ENCODE results near the gene TTYH2. TPM values are rescaled to one million over a fixed set of nuclear protein-coding genes. Genes with fewer than 3 reads are reported as not detected.

Gene TTYH2
- total RNA-seq, 1 experiment from 2014 or later: 4.5 TPM

DNA sequence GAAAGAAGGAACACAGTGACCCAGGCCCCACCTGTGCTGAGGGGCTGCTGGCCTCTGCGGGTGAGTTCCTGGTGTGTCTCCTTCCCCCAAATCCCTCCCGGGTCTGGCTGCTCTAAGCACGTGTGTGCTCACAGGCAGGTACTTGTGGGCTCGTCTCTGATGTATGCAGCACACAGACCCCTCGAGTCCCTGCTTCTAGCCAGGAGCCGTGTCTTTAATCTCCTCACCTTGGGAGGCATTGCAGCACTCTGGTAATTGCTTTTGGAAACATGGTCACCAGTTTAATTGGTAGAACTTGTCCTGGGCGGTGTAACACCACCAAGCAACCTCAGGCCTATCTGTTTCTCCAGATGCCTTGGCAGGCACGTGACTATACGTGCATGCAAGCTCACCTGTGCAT lies 18.7 kb upstream of the TTYH2 start (continued):
- TF ChIP-seq, protein P1, sequence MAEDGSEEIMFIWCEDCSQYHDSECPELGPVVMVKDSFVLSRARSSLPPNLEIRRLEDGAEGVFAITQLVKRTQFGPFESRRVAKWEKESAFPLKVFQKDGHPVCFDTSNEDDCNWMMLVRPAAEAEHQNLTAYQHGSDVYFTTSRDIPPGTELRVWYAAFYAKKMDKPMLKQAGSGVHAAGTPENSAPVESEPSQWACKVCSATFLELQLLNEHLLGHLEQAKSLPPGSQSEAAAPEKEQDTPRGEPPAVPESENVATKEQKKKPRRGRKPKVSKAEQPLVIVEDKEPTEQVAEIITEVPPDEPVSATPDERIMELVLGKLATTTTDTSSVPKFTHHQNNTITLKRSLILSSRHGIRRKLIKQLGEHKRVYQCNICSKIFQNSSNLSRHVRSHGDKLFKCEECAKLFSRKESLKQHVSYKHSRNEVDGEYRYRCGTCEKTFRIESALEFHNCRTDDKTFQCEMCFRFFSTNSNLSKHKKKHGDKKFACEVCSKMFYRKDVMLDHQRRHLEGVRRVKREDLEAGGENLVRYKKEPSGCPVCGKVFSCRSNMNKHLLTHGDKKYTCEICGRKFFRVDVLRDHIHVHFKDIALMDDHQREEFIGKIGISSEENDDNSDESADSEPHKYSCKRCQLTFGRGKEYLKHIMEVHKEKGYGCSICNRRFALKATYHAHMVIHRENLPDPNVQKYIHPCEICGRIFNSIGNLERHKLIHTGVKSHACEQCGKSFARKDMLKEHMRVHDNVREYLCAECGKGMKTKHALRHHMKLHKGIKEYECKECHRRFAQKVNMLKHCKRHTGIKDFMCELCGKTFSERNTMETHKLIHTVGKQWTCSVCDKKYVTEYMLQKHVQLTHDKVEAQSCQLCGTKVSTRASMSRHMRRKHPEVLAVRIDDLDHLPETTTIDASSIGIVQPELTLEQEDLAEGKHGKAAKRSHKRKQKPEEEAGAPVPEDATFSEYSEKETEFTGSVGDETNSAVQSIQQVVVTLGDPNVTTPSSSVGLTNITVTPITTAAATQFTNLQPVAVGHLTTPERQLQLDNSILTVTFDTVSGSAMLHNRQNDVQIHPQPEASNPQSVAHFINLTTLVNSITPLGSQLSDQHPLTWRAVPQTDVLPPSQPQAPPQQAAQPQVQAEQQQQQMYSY (CRISPR knock-in tag; IDR thresholded peaks at IDR 0.05): no peak
- TF ChIP-seq NR2C2 (CRISPR knock-in tag; IDR thresholded peaks at IDR 0.05): no peak
- no peak for TF ChIP-seq TEAD4 (CRISPR knock-in tag; IDR thresholded peaks at IDR 0.05)
- TF ChIP-seq, protein P2, sequence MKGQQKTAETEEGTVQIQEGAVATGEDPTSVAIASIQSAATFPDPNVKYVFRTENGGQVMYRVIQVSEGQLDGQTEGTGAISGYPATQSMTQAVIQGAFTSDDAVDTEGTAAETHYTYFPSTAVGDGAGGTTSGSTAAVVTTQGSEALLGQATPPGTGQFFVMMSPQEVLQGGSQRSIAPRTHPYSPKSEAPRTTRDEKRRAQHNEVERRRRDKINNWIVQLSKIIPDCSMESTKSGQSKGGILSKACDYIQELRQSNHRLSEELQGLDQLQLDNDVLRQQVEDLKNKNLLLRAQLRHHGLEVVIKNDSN (CRISPR knock-in tag; IDR thresholded peaks at IDR 0.05): no peak
- TF ChIP-seq NFATC4 (CRISPR knock-in tag; IDR thresholded peaks at IDR 0.05): no peak
- no peak for TF ChIP-seq HMGA2 (CRISPR knock-in tag; IDR thresholded peaks at IDR 0.05)
- TF ChIP-seq SP1 (CRISPR knock-in tag; conservative IDR thresholded peaks at IDR 0.05): no peak
- TF ChIP-seq, protein P3, sequence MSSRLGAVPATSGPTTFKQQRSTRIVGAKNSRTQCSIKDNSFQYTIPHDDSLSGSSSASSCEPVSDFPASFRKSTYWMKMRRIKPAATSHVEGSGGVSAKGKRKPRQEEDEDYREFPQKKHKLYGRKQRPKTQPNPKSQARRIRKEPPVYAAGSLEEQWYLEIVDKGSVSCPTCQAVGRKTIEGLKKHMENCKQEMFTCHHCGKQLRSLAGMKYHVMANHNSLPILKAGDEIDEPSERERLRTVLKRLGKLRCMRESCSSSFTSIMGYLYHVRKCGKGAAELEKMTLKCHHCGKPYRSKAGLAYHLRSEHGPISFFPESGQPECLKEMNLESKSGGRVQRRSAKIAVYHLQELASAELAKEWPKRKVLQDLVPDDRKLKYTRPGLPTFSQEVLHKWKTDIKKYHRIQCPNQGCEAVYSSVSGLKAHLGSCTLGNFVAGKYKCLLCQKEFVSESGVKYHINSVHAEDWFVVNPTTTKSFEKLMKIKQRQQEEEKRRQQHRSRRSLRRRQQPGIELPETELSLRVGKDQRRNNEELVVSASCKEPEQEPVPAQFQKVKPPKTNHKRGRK (CRISPR knock-in tag; IDR thresholded peaks at IDR 0.05; ENCODE audit: borderline replicate concordance): no peak
- TF ChIP-seq ZNF263 (CRISPR knock-in tag; IDR thresholded peaks at IDR 0.05; ENCODE audit: low read depth): no peak
- TF ChIP-seq, protein P4, sequence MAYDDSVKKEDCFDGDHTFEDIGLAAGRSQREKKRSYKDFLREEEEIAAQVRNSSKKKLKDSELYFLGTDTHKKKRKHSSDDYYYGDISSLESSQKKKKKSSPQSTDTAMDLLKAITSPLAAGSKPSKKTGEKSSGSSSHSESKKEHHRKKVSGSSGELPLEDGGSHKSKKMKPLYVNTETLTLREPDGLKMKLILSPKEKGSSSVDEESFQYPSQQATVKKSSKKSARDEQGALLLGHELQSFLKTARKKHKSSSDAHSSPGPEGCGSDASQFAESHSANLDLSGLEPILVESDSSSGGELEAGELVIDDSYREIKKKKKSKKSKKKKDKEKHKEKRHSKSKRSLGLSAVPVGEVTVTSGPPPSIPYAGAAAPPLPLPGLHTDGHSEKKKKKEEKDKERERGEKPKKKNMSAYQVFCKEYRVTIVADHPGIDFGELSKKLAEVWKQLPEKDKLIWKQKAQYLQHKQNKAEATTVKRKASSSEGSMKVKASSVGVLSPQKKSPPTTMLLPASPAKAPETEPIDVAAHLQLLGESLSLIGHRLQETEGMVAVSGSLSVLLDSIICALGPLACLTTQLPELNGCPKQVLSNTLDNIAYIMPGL (CRISPR knock-in tag; IDR thresholded peaks at IDR 0.05): no peak
- TF ChIP-seq ATF1 (CRISPR knock-in tag; IDR thresholded peaks at IDR 0.05): no peak

DNA sequence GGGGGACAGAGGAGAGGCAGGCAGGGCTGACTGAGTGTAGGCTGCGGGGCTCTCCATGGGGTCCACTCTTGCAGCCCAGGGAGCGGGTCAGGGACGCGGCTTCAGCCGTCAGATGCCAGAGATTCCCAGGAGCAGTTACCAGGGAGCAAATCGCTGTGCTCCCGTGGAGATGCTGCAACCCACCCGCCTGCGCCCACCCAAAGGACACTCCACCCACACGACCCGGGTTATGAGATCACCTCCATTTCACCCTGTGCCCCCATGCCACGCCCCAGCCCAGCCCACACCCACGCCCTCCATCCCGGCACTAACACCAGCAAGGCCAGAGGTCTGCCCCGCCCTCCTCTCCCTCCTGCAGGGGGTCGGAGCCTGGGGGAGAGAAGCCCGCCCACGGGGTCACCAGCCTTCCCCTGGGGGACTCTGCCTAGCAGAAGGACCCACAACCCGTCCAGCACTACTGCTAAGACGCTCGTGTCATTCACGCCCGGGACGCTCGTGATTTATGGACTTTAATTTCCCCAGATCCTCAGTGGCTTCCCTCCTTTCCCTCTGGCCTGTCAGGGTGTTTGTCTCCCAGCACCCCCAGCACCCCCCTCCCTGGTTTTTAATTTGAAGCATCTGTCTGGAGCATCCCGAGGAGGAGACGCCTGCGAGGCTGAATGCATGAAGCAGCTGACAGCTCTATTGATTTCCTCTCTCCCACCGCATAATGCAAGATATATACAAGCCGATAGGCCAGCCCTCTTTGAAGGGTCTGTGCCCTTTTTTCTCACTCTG lies 16.6 kb upstream of the TTYH2 start:
- Mint-ChIP-seq H3K4me1 (peaks cover 6% of the 10 kb centered on the region), H3K4me3 (no peak overlapping the region), H3K27ac (no peak overlapping the region), H3K9me3 (no peaks in the 10 kb centered on the region), H3K36me3 (no peaks in the 10 kb centered on the region), H3K27me3 (ENCODE audit: low read depth) (peaks cover 24% of the 10 kb centered on the region)
- ChIA-PET POLR2A (no interaction called here), CTCF (no interaction called here)
- ATAC-seq (no peak), DNase-seq (ENCODE audit: low spot score) (no peak)
- TF ChIP-seq SP1 (CRISPR knock-in tag; conservative IDR thresholded peaks at IDR 0.05) (no peak), SOX15 (CRISPR knock-in tag; IDR thresholded peaks at IDR 0.05) (no peak), CREM (CRISPR knock-in tag; IDR thresholded peaks at IDR 0.05) (no peak), NFE2L1 (CRISPR knock-in tag; IDR thresholded peaks at IDR 0.05) (no peak), ZNF232 (CRISPR knock-in tag; IDR thresholded peaks at IDR 0.05) (no peak), TEAD1 (CRISPR knock-in tag; IDR thresholded peaks at IDR 0.05) (no peak), ZNF138 (CRISPR knock-in tag; conservative IDR thresholded peaks at IDR 0.05) (no peak), OVOL2 (CRISPR knock-in tag; IDR thresholded peaks at IDR 0.05; ENCODE audit: borderline replicate concordance) (no peak), NR2C2 (CRISPR knock-in tag; IDR thresholded peaks at IDR 0.05) (no peak), ZNF396 (CRISPR knock-in tag; IDR thresholded peaks at IDR 0.05; ENCODE audit: borderline replicate concordance) (no peak), SMAD4 (CRISPR knock-in tag; IDR thresholded peaks at IDR 0.05) (no peak)
- TF ChIP-seq, protein P5, sequence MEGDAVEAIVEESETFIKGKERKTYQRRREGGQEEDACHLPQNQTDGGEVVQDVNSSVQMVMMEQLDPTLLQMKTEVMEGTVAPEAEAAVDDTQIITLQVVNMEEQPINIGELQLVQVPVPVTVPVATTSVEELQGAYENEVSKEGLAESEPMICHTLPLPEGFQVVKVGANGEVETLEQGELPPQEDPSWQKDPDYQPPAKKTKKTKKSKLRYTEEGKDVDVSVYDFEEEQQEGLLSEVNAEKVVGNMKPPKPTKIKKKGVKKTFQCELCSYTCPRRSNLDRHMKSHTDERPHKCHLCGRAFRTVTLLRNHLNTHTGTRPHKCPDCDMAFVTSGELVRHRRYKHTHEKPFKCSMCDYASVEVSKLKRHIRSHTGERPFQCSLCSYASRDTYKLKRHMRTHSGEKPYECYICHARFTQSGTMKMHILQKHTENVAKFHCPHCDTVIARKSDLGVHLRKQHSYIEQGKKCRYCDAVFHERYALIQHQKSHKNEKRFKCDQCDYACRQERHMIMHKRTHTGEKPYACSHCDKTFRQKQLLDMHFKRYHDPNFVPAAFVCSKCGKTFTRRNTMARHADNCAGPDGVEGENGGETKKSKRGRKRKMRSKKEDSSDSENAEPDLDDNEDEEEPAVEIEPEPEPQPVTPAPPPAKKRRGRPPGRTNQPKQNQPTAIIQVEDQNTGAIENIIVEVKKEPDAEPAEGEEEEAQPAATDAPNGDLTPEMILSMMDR (IDR thresholded peaks at IDR 0.05): no peak
- TF ChIP-seq, protein P6, sequence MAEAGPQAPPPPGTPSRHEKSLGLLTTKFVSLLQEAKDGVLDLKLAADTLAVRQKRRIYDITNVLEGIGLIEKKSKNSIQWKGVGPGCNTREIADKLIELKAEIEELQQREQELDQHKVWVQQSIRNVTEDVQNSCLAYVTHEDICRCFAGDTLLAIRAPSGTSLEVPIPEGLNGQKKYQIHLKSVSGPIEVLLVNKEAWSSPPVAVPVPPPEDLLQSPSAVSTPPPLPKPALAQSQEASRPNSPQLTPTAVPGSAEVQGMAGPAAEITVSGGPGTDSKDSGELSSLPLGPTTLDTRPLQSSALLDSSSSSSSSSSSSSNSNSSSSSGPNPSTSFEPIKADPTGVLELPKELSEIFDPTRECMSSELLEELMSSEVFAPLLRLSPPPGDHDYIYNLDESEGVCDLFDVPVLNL (CRISPR knock-in tag; IDR thresholded peaks at IDR 0.05; ENCODE audit: borderline replicate concordance, low read depth): no peak
- TF ChIP-seq, protein P4 (CRISPR knock-in tag; IDR thresholded peaks at IDR 0.05): no peak
- TF ChIP-seq, protein P7, sequence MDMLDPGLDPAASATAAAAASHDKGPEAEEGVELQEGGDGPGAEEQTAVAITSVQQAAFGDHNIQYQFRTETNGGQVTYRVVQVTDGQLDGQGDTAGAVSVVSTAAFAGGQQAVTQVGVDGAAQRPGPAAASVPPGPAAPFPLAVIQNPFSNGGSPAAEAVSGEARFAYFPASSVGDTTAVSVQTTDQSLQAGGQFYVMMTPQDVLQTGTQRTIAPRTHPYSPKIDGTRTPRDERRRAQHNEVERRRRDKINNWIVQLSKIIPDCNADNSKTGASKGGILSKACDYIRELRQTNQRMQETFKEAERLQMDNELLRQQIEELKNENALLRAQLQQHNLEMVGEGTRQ (CRISPR knock-in tag; IDR thresholded peaks at IDR 0.05): no peak

Measured in WTC11 (cell line).